ENCODE results near the gene PGLYRP1.

Gene PGLYRP1

GRCh38 chr19:46033401-46033800 is 10.5 kb upstream of the PGLYRP1 start:
- peaks cover 19 to 49% of the 10 kb centered on the region in 2 experiments for H3K27me3 ChIP-seq (ENCODE audit: control insufficient read depth in 1 of 2, insufficient read depth in 1 of 2, low read length in 2 of 2)
- H2BK120ac ChIP-seq (ENCODE audit: low read depth, low read length), result no peak overlapping the region
- no peak overlapping the region for H3K4ac ChIP-seq (ENCODE audit: low read depth in 1 of 2, low read length in 2 of 2)
- H2BK15ac ChIP-seq (ENCODE audit: low read depth, poor library complexity, severe bottlenecking), result no peak overlapping the region
- no peak overlapping the region for H3K27ac ChIP-seq (ENCODE audit: low read length, poor library complexity, severe bottlenecking)
- H3K23ac ChIP-seq (ENCODE audit: low read length in 2 of 2), result no peak overlapping the region
- H3K4me1 ChIP-seq (ENCODE audit: control insufficient read depth, insufficient read depth, low read depth, low read length), result peaks cover 19% of the 10 kb centered on the region
- no peak overlapping the region for H4K8ac ChIP-seq (ENCODE audit: low read length)
- no peak overlapping the region for H2BK12ac ChIP-seq (ENCODE audit: low read length in 2 of 2)
- H2BK5ac ChIP-seq (ENCODE audit: low read depth, low read length, poor library complexity, severe bottlenecking), result no peak overlapping the region
- no peak overlapping the region for H3K4me3 ChIP-seq (ENCODE audit: insufficient read depth in 1 of 2, low read depth in 1 of 2, low read length in 2 of 2)
- H2AK5ac ChIP-seq (ENCODE audit: low read length, severe bottlenecking), result no peak overlapping the region
- H3K14ac ChIP-seq (ENCODE audit: low read length in 2 of 2), result no peak overlapping the region
- H2AFZ ChIP-seq (ENCODE audit: low read depth, low read length), result no peak overlapping the region
- 89% methylated on average over 11 of the region's 11 CpGs for WGBS
- no peak overlapping the region for H3K4me2 ChIP-seq (ENCODE audit: low read length, poor library complexity, severe bottlenecking)
- H3K9ac ChIP-seq (ENCODE audit: low read length), result no peak overlapping the region
- no peaks in the 10 kb centered on the region for H3K79me1 ChIP-seq (replicated peaks; ENCODE audit: low read length, poor library complexity, severe bottlenecking)
- H4K91ac ChIP-seq (ENCODE audit: low read length), result no peak overlapping the region
- peaks cover 0 to 15% of the 10 kb centered on the region in 2 experiments for H3K36me3 ChIP-seq (ENCODE audit: control insufficient read depth in 1 of 2, insufficient read depth in 2 of 2, low read depth in 1 of 2, low read length in 2 of 2)
- no peak overlapping the region for H3K18ac ChIP-seq (ENCODE audit: low read depth in 1 of 2, low read length in 2 of 2)
- no peak for DNase-seq
- no peaks in the 10 kb centered on the region for H3K9me3 ChIP-seq (ENCODE audit: control insufficient read depth, low read length)

- Histone ChIP-seq H2BK5ac (ENCODE audit: low read depth, low read length, poor library complexity, severe bottlenecking) (no peak overlapping the region), H3K14ac (ENCODE audit: low read length in 2 of 2) (peak overlapping the region in 1 of 2 experiments; percentile 76), H3K4me2 (ENCODE audit: low read length, poor library complexity, severe bottlenecking) (no peak overlapping the region), H3K23ac (ENCODE audit: low read length in 2 of 2) (no peak overlapping the region), H3K9ac (ENCODE audit: low read length) (no peak overlapping the region), H3K79me1 (replicated peaks; ENCODE audit: low read length, poor library complexity, severe bottlenecking) (no peaks in the 10 kb centered on the region), H3K9me3 (ENCODE audit: control insufficient read depth, low read length) (no peaks in the 10 kb centered on the region), H3K4ac (ENCODE audit: low read depth in 1 of 2, low read length in 2 of 2) (no peak overlapping the region), H2BK15ac (ENCODE audit: low read depth, poor library complexity, severe bottlenecking) (no peak overlapping the region), H2AK5ac (ENCODE audit: low read length, severe bottlenecking) (no peak overlapping the region), H3K36me3 (ENCODE audit: control insufficient read depth in 1 of 2, insufficient read depth in 2 of 2, low read depth in 1 of 2, low read length in 2 of 2) (peaks cover 0 to 15% of the 10 kb centered on the region in 2 experiments), H3K18ac (ENCODE audit: low read depth in 1 of 2, low read length in 2 of 2) (no peak overlapping the region), H4K8ac (ENCODE audit: low read length) (no peak overlapping the region), H3K4me1 (ENCODE audit: control insufficient read depth, insufficient read depth, low read depth, low read length) (peaks cover 19% of the 10 kb centered on the region), H2BK120ac (ENCODE audit: low read depth, low read length) (no peak overlapping the region), H2BK12ac (ENCODE audit: low read length in 2 of 2) (no peak overlapping the region), H2AFZ (ENCODE audit: low read depth, low read length) (no peak overlapping the region), H3K27ac (ENCODE audit: low read length, poor library complexity, severe bottlenecking) (no peak overlapping the region), H3K4me3 (ENCODE audit: insufficient read depth in 1 of 2, low read depth in 1 of 2, low read length in 2 of 2) (no peak overlapping the region), H4K91ac (ENCODE audit: low read length) (no peak overlapping the region), H3K27me3 (ENCODE audit: control insufficient read depth in 1 of 2, insufficient read depth in 1 of 2, low read length in 2 of 2) (peaks cover 19 to 49% of the 10 kb centered on the region in 2 experiments)
- no peak for DNase-seq
- WGBS, result 86% methylated on average over 3 of the region's 3 CpGs
These were observed 9.8 kb upstream of the PGLYRP1 start for GRCh38 chr19:46032597-46033025.

DNA sequence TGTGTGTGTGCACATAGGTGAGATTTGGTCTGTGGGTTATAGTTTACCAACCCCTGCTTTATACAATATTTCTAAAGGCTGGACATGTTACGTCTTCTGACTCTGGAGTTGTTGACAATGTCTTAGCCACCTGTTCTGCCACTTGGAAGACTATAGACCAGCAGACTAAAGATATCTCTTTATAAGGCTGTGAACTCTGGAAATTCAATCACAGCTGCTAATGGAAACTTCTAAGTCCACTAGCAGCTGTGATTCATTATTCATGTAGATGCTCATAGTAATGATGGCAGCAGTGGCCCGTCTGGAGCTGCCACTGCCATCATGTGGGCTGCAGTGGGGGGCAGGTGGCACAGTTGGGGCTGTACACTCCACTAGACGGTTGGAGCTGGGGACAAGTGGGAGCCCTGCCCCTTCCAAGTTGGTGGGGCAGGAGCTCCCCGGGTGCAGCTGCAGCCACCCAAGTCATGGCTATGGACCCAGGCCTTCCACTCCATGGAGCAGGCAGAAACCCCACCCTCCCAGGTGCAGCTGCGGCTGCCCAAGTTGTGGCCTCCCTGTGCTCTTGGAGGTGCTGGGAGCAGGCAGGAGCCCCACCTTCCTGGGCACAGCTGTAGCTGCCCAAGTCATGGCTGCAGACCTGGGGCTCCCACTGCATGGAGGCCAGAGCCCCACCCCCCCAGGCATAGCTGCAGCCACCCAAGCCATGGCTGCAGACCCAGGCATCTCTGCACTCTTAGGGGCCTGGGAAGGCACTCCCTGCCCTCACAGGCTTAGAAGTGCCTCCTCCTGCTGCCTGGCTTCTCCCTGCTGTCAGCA is 9.1 kb upstream of the PGLYRP1 start:
- Histone ChIP-seq H2BK5ac (ENCODE audit: low read depth, low read length, poor library complexity, severe bottlenecking) (no peak overlapping the region), H3K9ac (ENCODE audit: low read length) (no peak overlapping the region), H2BK15ac (ENCODE audit: low read depth, poor library complexity, severe bottlenecking) (no peak overlapping the region), H4K8ac (ENCODE audit: low read length) (no peak overlapping the region), H2AFZ (ENCODE audit: low read depth, low read length) (no peak overlapping the region), H3K14ac (ENCODE audit: low read length in 2 of 2) (peak overlapping the region in 1 of 2 experiments; percentile 76), H3K4me1 (ENCODE audit: control insufficient read depth, insufficient read depth, low read depth, low read length) (peaks cover 19% of the 10 kb centered on the region), H3K36me3 (ENCODE audit: control insufficient read depth in 1 of 2, insufficient read depth in 2 of 2, low read depth in 1 of 2, low read length in 2 of 2) (peaks cover 0 to 15% of the 10 kb centered on the region in 2 experiments), H2BK12ac (ENCODE audit: low read length in 2 of 2) (no peak overlapping the region), H2AK5ac (ENCODE audit: low read length, severe bottlenecking) (no peak overlapping the region), H3K4me2 (ENCODE audit: low read length, poor library complexity, severe bottlenecking) (no peak overlapping the region), H4K91ac (ENCODE audit: low read length) (no peak overlapping the region), H3K18ac (ENCODE audit: low read depth in 1 of 2, low read length in 2 of 2) (no peak overlapping the region), H3K79me1 (replicated peaks; ENCODE audit: low read length, poor library complexity, severe bottlenecking) (no peaks in the 10 kb centered on the region), H3K4ac (ENCODE audit: low read depth in 1 of 2, low read length in 2 of 2) (no peak overlapping the region), H3K27me3 (ENCODE audit: control insufficient read depth in 1 of 2, insufficient read depth in 1 of 2, low read length in 2 of 2) (peaks cover 14 to 43% of the 10 kb centered on the region in 2 experiments), H3K23ac (ENCODE audit: low read length in 2 of 2) (peak overlapping the region in 1 of 2 experiments; percentile 40), H3K4me3 (ENCODE audit: insufficient read depth in 1 of 2, low read depth in 1 of 2, low read length in 2 of 2) (no peak overlapping the region), H3K27ac (ENCODE audit: low read length, poor library complexity, severe bottlenecking) (no peak overlapping the region), H3K9me3 (ENCODE audit: control insufficient read depth, low read length) (no peaks in the 10 kb centered on the region), H2BK120ac (ENCODE audit: low read depth, low read length) (no peak overlapping the region)
- DNase-seq, result no peak
- 87% methylated on average over 5 of the region's 5 CpGs for WGBS

GRCh38 chr19:46030812-46031550 is 8.1 kb upstream of the PGLYRP1 start:
- Histone ChIP-seq H3K23ac (ENCODE audit: low read length in 2 of 2) (no peak overlapping the region), H2BK12ac (ENCODE audit: low read length in 2 of 2) (no peak overlapping the region), H3K18ac (ENCODE audit: low read depth in 1 of 2, low read length in 2 of 2) (no peak overlapping the region), H3K4me2 (ENCODE audit: low read length, poor library complexity, severe bottlenecking) (no peak overlapping the region), H2AFZ (ENCODE audit: low read depth, low read length) (no peak overlapping the region), H4K8ac (ENCODE audit: low read length) (no peak overlapping the region), H3K9me3 (ENCODE audit: control insufficient read depth, low read length) (no peaks in the 10 kb centered on the region), H3K9ac (ENCODE audit: low read length) (no peak overlapping the region), H3K79me1 (replicated peaks; ENCODE audit: low read length, poor library complexity, severe bottlenecking) (no peaks in the 10 kb centered on the region), H4K91ac (ENCODE audit: low read length) (no peak overlapping the region), H3K27me3 (ENCODE audit: control insufficient read depth in 1 of 2, insufficient read depth in 1 of 2, low read length in 2 of 2) (peaks cover 10 to 33% of the 10 kb centered on the region in 2 experiments), H3K36me3 (ENCODE audit: control insufficient read depth in 1 of 2, insufficient read depth in 2 of 2, low read depth in 1 of 2, low read length in 2 of 2) (peaks cover 0 to 15% of the 10 kb centered on the region in 2 experiments), H2BK120ac (ENCODE audit: low read depth, low read length) (no peak overlapping the region), H2BK15ac (ENCODE audit: low read depth, poor library complexity, severe bottlenecking) (no peak overlapping the region), H3K4me3 (ENCODE audit: insufficient read depth in 1 of 2, low read depth in 1 of 2, low read length in 2 of 2) (no peak overlapping the region), H2BK5ac (ENCODE audit: low read depth, low read length, poor library complexity, severe bottlenecking) (no peak overlapping the region), H3K14ac (ENCODE audit: low read length in 2 of 2) (no peak overlapping the region), H3K4me1 (ENCODE audit: control insufficient read depth, insufficient read depth, low read depth, low read length) (peaks cover 12% of the 10 kb centered on the region), H2AK5ac (ENCODE audit: low read length, severe bottlenecking) (no peak overlapping the region), H3K4ac (ENCODE audit: low read depth in 1 of 2, low read length in 2 of 2) (no peak overlapping the region), H3K27ac (ENCODE audit: low read length, poor library complexity, severe bottlenecking) (no peak overlapping the region)
- DNase-seq, result no peak
- WGBS, result 83% methylated on average over 9 of the region's 12 CpGs
